Fibroblast of lung (primary cell): ENCODE data around the gene DLG2. TPM values are rescaled to one million over a fixed set of nuclear protein-coding genes. Genes with fewer than 3 reads are reported as not detected.

Experiments used
- DNase-seq, 2 donors: peaks; one replicate each; pipeline versions ENCODE4 v3.0.0 to v3.0.0-alpha.2; 2010; ENCODE audit warnings: low read depth in 2 of 2
- H2AFZ ChIP-seq: 2 replicates; pipeline ENCODE4 v1.5.1; 2012; ENCODE audit warnings: low read length, control low read depth, inconsistent platforms
- H3K27ac ChIP-seq: 2 replicates; pipeline ENCODE4 v1.5.1; 2011; ENCODE audit warnings: low read length, control low read depth; ENCODE audit not compliant: insufficient read depth
- H3K27me3 ChIP-seq: 2 replicates; pipeline ENCODE4 v1.5.1; 2011; ENCODE audit warnings: mild to moderate bottlenecking, low read length; ENCODE audit not compliant: control insufficient read depth, insufficient read depth
- H3K36me3 ChIP-seq: 2 replicates; pipeline ENCODE4 v1.5.1; 2011; ENCODE audit warnings: low read length; ENCODE audit not compliant: control insufficient read depth, insufficient read depth
- H3K4me1 ChIP-seq: 2 replicates; pipeline ENCODE4 v1.5.1; 2011; ENCODE audit warnings: low read length; ENCODE audit not compliant: control insufficient read depth, insufficient read depth; ENCODE audit errors: extremely low read depth
- H3K4me2 ChIP-seq: 2 replicates; pipeline ENCODE4 v1.5.1; 2011; ENCODE audit warnings: low read length, control low read depth; ENCODE audit not compliant: insufficient read depth; ENCODE audit errors: extremely low read depth
- H3K4me3 ChIP-seq, 4 experiments: fragments of 200-600 bp in 1 of 4; sonication (generic) in 1 of 4; replicated peaks in 1 of 4; 2 replicates each; pipeline ENCODE4 v1.5.1; 2011 to 2016; ENCODE audit warnings: low read length in 4 of 4, low read depth in 3 of 4, mild to moderate bottlenecking in 3 of 4, control low read depth in 2 of 4, inconsistent platforms in 1 of 4, mixed read lengths in 1 of 4; ENCODE audit not compliant: insufficient read depth in 1 of 4; ENCODE audit errors: control extremely low read depth in 1 of 4
- H3K79me2 ChIP-seq: 2 replicates; pipeline ENCODE4 v1.5.1; 2012; ENCODE audit warnings: mild to moderate bottlenecking, low read length, inconsistent platforms; ENCODE audit not compliant: control insufficient read depth, insufficient read depth
- H3K9ac ChIP-seq: 2 replicates; pipeline ENCODE4 v1.5.1; 2011; ENCODE audit warnings: mild to moderate bottlenecking, low read length, control low read depth; ENCODE audit not compliant: insufficient read depth
- H3K9me3 ChIP-seq: 2 replicates; pipeline ENCODE4 v1.5.1; 2012; ENCODE audit warnings: low read depth, low read length; ENCODE audit not compliant: control insufficient read depth, insufficient read depth
- H4K20me1 ChIP-seq: 2 replicates; pipeline ENCODE4 v1.5.1; 2011; ENCODE audit warnings: low read length; ENCODE audit not compliant: control insufficient read depth, insufficient read depth; ENCODE audit errors: extremely low read depth
- CTCF ChIP-seq, 2 donors: IDR thresholded peaks in 1 of 2; conservative IDR thresholded peaks in 1 of 2; 1 replicate in 1 of 2; 2 replicates in 1 of 2; pipeline ENCODE4 v1.5.1; 2011 to 2012; ENCODE audit warnings: low read length in 2 of 2, control low read depth in 1 of 2, inconsistent platforms in 1 of 2, low read depth in 1 of 2, mild to moderate bottlenecking in 1 of 2
- EZH2 ChIP-seq: IDR thresholded peaks from 2 replicates; pipeline ENCODE4 v1.5.1; 2012; ENCODE audit warnings: low read length, control low read depth, mild to moderate bottlenecking; ENCODE audit errors: missing control alignments
- polyA plus RNA-seq, 2 donors: library from polyadenylated mRNA; depleted of rRNA in 1 of 2; stranded (reverse) in 1 of 2; unstranded in 1 of 2; fragments of >200 nt; gene quantifications; 2 replicates each; pipeline ENCODE4 v1.2.1, GENCODE V29; 2011 to 2012; ENCODE audit warnings: missing spikeins in 1 of 2
- total RNA-seq: library from RNA; depleted of rRNA; stranded (reverse); fragments of >200 nt; gene quantifications from 2 replicates; pipeline ENCODE4 v1.2.1, GENCODE V29; 2014

Gene DLG2
- total and polyA plus RNA-seq, 2 donors (not counting 1 experiment from before 2014, with no cell fraction given), result 0.77 to 2.3 TPM

GRCh38 chr11:85459304-85459703 is 167.8 kb downstream of the DLG2 start:
- TF ChIP-seq CTCF (conservative IDR thresholded peaks at IDR 0.05 in 1 of 2, IDR thresholded peaks at IDR 0.05 in 1 of 2; ENCODE audit: low read depth in 1 of 2, low read length in 2 of 2), result no peak
- TF ChIP-seq EZH2, result no peak
- H4K20me1 ChIP-seq, result no peaks in the 10 kb centered on the region
- DNase-seq, result no peak

GRCh38 chr11:85444479-85444878 is 182.7 kb downstream of the DLG2 start:
- H3K27me3 ChIP-seq, result no peaks in the 10 kb centered on the region
- H3K9me3 ChIP-seq, result no peaks in the 10 kb centered on the region
- H3K4me3 ChIP-seq, result no peak overlapping the region
- no peak for DNase-seq
- no peak overlapping the region for H3K27ac ChIP-seq
- TF ChIP-seq CTCF (conservative IDR thresholded peaks at IDR 0.05 in 1 of 2, IDR thresholded peaks at IDR 0.05 in 1 of 2; ENCODE audit: low read depth in 1 of 2, low read length in 2 of 2), result no peak
- TF ChIP-seq EZH2, result no peak
- H3K79me2 ChIP-seq, result no peaks in the 10 kb centered on the region
- H3K9ac ChIP-seq, result no peak overlapping the region
- no peak overlapping the region for H2AFZ ChIP-seq
- H3K36me3 ChIP-seq, result no peaks in the 10 kb centered on the region
- H3K4me2 ChIP-seq, result no peak overlapping the region
- no peaks in the 10 kb centered on the region for H3K4me1 ChIP-seq
- H4K20me1 ChIP-seq, result no peaks in the 10 kb centered on the region

More at GRCh38 chr11:85459304-85459703, 167.8 kb downstream of the DLG2 start:
- Histone ChIP-seq H3K4me3 (no peak overlapping the region), H3K36me3 (no peaks in the 10 kb centered on the region), H3K9ac (no peak overlapping the region), H3K27me3 (no peaks in the 10 kb centered on the region), H3K79me2 (no peaks in the 10 kb centered on the region), H3K4me2 (no peak overlapping the region), H3K9me3 (no peaks in the 10 kb centered on the region), H3K4me1 (no peaks in the 10 kb centered on the region), H3K27ac (no peak overlapping the region), H2AFZ (no peak overlapping the region)

GRCh38 chr11:85440273-85440672 is 186.9 kb downstream of the DLG2 start:
- H3K4me3 ChIP-seq, result no peak overlapping the region
- no peaks in the 10 kb centered on the region for H3K79me2 ChIP-seq
- H2AFZ ChIP-seq, result no peak overlapping the region
- no peaks in the 10 kb centered on the region for H4K20me1 ChIP-seq
- no peak overlapping the region for H3K9ac ChIP-seq
- no peaks in the 10 kb centered on the region for H3K9me3 ChIP-seq
- no peak for DNase-seq
- H3K27ac ChIP-seq, result no peak overlapping the region
- TF ChIP-seq EZH2, result no peak
- no peak for TF ChIP-seq CTCF (conservative IDR thresholded peaks at IDR 0.05 in 1 of 2, IDR thresholded peaks at IDR 0.05 in 1 of 2; ENCODE audit: low read depth in 1 of 2, low read length in 2 of 2)
- no peaks in the 10 kb centered on the region for H3K4me1 ChIP-seq
- no peak overlapping the region for H3K4me2 ChIP-seq
- no peaks in the 10 kb centered on the region for H3K27me3 ChIP-seq
- no peaks in the 10 kb centered on the region for H3K36me3 ChIP-seq
